Peyer's patch (tissue), 4 donors: ENCODE data around the gene PPP1R13B.

ENCODE experiments used
- POLR2A ChIP-seq, 2 donors: fragments of 450-650 bp; IDR thresholded peaks; one replicate each; pipeline ENCODE4 v1.5.1; 2017; ENCODE audit warnings: antibody characterized with exemption in 2 of 2, mild to moderate bottlenecking in 2 of 2, moderate library complexity in 2 of 2
- TF ChIP-seq, protein P1 (sequence below), 6 experiments: fragments of 450-650 bp in 4 of 6; fragments of 200-600 bp in 2 of 6; sonication (generic) in 1 of 6; IDR thresholded peaks; one replicate each; pipeline ENCODE4 v1.5.1; 2017 to 2019; ENCODE audit warnings: antibody characterized with exemption in 6 of 6, mild to moderate bottlenecking in 3 of 6, moderate library complexity in 1 of 6

- TF ChIP-seq, protein P1, sequence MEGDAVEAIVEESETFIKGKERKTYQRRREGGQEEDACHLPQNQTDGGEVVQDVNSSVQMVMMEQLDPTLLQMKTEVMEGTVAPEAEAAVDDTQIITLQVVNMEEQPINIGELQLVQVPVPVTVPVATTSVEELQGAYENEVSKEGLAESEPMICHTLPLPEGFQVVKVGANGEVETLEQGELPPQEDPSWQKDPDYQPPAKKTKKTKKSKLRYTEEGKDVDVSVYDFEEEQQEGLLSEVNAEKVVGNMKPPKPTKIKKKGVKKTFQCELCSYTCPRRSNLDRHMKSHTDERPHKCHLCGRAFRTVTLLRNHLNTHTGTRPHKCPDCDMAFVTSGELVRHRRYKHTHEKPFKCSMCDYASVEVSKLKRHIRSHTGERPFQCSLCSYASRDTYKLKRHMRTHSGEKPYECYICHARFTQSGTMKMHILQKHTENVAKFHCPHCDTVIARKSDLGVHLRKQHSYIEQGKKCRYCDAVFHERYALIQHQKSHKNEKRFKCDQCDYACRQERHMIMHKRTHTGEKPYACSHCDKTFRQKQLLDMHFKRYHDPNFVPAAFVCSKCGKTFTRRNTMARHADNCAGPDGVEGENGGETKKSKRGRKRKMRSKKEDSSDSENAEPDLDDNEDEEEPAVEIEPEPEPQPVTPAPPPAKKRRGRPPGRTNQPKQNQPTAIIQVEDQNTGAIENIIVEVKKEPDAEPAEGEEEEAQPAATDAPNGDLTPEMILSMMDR (IDR thresholded peaks at IDR 0.05) = no peak
- TF ChIP-seq POLR2A (IDR thresholded peaks at IDR 0.05) = no peak
Observed at GRCh38 chr14:103708750-103709187, 138.6 kb downstream of the PPP1R13B start.
